NCI-H510A treated with DMSO at 0.1 percent for 48 hours (cell line): ENCODE measurements around the gene GLI1.
"Not testable (repeated sequence)": the region's sequence is repeated elsewhere in the genome, so short reads cannot be mapped to it uniquely, and the experiment has no call there.

Experiments
- DNase-seq: peaks from one replicate; lab custom pipeline; 2025; lab: John Stamatoyannopoulos, UW

Gene GLI1

DNA sequence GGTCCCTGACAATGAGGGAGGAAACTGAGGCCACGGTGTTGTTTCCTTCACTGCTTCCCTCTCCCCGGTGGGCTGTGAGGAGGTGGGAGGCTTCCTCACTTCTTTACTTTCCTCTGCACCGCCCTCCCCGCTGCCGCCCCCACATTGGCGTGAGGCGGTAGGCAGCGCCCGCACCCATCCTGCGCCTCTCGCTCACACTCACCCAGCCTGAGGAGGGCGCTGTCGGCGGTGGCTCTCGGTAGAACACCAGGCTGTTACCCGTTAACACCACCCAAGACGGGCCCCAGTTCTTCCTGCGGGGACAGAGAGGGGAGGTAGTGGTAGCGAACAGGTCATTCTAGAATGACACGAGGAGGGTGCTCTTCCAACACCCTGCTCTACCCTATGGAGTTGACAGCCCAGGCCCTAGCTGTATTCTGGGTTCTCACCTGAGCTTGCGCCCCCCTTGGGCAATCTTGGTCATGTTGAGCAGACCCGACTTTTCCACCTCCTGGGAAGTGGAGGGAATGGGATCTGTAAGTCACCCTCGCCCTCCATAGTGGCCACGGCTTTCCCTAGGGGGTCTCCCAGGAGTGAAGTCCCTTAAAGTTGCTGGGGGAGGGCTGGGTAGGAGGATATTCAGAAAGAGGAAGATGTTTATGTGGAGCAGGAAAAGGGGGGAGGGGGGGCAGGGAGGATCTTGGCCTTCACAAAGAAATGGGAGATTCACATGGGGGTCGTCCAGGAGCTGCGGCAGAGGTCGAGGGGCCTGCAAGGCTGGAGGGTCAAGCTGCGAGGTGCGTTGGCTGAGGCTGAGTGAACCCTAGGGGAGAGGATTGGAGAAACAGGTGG lies 16.8 kb downstream of the GLI1 start:
- no peak for DNase-seq

DNA sequence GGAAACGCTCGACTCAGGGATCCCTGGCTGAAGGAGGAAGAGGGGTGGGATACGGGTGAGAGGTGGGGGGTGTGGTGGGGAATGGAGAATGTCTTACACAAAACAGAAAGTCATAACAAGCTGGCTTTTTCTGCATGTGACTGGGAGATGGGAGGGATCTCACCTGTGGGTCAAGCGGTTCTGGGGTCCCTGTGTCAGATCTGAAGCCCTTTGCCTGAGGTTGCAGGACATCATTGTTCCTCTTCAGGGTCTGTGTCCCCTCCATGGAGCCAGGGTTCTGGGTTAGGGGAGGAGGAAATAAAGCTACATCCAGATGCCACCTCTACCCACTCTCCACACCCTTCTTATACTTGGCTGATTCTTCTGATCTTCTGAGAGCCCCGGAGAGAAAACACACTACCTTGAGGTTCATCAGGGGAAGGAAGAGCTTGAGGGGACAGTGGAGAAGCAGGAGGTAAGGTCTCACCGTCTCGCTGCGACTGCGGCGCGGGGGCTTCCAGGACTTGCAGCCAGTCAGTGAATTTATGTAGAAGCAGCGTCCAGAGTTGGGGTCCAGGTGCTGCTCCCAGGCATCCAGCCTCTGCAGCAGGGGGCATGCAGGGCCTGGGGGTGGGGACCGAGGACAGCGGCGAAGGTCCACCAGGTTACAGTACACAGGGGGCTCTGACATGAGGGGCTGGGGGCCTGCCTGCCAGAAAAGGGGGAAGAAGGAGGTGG lies 17.6 kb downstream of the GLI1 start:
- DNase-seq: no peak

DNA sequence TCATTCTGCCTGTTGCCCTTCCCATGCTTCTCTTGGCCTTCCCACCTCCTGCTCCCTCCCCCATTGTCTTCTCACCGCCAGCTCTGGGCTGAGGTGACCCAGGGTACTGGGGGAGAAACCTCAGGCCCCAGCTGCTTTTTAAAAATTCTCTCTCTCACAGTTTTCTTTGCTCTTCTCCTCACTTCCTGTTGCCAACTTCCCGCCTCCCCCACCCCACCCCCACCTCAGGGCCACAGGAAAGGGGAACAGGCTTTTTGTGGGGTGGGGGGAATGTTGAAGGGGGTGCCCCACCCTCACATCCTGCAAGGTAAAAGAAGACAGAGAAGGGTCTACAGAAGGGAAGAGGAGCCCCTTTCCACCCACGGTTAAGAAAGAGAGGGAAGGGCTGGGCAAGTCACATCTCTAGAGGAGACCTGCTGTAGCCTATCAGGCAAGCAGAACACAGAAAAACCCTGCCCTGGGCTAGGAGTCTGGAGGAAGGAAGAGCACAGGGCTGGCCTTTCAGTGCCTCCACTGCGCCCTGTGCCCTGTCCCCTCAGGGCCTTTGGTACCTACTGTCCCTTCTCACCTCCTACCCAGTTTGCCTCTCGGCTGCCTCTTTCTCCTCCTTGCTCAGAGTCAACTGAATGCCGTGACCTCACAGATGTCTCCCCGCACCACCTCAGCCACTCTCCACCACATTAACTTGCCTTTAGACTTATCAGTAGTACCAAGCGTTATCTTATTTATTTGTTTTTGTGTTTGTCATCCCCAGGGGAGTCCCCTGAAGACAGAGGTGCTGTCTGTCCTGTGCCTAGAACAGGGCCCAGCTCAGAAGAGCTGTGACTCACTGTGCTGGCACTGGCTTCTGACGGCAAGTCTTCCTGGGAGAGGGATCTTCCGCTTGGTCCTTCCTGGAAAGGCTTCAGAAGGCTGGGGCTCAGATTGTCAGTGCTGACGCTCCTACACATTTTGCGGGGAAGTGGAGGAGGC lies 18.4 kb downstream of the GLI1 start:
- no peak for DNase-seq

DNA sequence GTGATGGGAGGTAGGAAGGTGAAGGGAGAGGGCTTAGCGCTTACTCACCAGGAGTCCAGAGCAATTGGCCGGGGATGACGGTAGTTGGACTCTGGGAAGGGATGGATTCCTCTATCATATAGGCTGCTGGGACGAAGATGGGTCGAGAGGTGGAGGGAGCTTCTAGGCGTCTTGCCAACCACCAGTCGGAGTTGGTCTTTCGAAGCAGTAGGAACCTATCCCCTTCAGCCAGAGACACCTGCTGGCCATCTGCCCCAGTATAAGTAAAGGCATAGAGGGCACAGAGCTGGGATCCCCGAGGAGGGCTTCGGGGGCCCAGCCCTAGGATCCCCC lies 19.4 kb downstream of the GLI1 start:
- no peak for DNase-seq

DNA sequence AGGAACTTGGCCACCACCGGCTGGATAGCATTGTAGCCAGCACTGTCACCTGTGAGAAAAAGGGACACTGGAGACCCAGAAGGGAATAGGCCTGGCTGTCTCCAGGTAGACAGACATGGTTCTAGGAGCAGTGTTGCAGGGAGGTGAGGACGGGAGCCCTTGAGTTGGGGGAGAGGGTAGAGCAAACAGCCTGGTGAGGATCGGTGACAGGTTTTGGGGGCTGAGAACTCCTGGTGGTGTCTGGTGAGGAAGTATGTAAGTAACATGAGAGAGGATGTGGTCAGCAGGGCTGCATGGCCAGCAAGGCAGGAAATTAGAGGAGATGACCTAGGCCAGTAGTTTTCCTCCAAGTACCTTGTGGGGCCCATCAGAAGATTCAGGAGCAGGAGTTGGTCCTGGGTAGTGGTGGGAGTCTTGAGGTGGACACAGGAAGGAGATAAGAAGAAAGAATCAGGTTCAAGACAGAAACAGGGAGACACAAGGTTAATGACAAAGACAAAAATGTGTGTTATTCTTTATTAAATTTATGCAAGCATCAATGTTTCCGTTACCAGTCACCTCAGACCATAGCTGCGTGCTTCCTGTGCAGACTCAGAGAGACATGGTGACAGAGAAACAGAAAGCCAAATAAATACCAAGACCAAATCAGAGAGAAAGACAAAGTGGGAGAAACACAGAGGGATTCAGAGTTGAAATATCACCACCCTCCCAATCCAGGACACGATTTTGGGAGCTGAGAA lies 20.0 kb downstream of the GLI1 start, which contains the start of gene ARHGAP9:
Gene ARHGAP9, minus strand, starts transcription at position 491 of the 740 bp plus-strand sequence. Its CDS starts 460 bp downstream, at position 31.
- DNase-seq: no peak

DNA sequence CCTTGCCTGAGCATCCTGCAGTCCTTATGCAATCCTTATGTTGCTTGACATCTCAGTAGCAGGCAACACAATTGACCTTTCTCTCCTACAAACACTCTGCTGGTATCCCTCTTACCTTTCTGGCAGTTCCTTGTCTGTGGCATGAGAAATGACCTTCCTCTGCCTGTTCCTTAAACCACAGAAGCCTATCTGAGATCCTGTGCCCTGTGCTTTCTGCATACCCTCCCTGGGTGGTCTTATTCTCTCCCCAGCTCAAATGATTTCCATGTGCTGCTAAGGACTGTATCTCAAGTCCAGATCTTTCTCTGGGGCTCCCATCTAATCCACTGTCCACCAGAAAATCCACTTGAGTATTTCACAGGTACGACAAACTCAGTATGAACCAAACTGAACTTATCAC lies 22.1 kb downstream of the GLI1 start:
- DNase-seq: no peak

DNA sequence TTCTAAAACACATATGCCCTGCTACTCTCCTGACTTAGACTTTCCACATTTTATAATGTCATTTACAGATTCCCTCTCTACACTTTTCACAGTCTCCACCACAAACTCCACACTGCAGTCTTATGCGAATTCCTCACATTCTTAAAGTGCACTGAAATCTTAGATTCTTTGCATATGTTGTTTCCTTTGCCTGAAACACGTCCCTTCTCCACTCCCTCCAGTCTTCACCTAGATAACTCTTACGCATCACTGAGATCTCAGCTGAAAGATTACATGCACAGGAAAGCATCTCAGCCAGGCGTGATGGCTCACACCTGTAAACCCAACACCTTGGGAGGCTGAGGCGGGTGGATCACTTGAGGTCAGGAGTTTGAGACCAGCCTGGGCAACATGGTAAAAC lies 23.9 kb downstream of the GLI1 start:
- DNase-seq: no peak

DNA sequence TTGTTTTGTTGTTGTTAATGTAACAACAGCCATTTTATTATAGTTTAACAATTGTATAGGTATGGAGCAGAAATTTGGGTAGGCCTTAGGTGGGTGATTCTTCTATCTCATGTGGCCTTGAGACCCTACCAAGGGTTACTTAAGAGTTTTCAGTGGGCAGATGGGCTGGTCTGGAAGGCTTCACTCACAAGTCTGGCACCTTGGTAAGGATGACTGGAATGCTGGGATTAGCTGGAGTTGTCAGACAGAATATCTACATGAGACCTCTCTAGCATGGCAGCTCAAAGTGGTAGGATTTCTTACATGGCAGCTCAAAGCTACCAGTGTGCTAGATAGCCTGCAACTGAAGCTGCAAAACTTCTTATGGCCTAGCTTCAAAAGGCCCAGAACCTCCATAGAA lies 26.1 kb downstream of the GLI1 start:
- no peak for DNase-seq

DNA sequence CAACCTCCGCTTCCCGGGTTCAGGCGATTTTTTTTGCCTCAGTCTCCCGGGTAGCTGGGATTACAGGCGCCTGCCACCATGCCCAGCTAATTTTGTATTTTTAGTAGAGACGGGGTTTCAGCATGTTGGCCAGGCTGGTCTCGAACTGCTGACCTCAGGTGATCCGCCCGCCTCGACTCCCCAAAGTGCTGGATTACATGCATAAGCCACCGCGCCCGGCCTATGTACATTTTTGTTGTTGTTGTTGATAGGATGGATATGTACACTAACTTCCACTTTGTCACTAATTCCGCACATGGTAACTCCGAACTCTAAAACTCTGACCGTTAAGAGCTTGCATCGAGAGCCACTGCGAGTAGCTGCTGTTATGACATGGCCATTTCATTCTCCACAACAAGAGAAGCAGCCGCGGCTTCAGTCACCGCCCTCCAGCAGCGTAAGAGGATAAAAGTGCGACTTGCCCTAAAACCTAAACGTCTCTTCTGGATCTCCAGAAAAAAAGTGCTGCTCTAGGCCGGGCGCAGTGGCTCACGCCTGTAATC lies 27.5 kb downstream of the GLI1 start:
- no peak for DNase-seq

DNA sequence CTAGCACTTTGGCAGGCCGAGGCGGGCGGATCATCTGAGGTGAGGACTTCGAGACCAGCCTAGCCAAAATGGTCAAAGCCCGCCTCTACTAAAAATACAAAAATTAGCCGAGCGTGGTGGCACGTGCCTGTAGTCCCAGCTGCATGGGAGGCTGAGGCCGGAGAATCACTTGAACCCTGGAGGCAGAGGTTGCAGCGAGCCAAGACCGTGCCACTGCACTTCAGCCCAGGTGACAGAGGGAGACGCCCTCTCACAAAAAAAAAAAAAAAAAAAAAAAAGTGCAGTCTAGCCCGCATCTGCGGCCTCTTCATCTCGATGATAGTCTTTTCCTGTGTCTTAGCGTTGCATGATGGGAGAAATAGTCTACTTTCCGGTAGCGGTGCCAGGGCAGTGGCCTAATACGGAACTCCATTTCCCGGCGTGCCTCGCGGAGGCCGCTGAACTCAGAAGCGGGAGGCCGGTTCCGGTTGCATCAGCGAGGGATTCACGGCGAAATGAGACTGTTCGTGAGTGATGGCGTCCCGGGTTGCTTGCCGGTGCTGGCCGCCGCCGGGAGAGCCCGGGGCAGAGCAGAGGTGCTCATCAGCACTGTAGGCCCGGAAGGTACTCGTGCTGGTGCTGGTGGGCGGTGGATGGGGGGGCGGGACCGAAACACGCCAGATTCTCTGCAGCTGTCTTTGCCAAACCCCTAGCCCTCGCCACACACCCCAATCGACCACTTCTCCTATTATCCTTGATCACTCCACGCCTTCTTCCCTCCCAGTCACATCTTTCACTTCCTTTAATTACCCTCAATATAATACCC lies 28.2 kb downstream of the GLI1 start, which contains the start of gene MARS1:
Gene MARS1, plus strand, starts transcription at position 472 of the 805 bp plus-strand sequence. Its CDS starts 23 bp downstream, at position 495.
- peak; percentile 98 for DNase-seq

DNA sequence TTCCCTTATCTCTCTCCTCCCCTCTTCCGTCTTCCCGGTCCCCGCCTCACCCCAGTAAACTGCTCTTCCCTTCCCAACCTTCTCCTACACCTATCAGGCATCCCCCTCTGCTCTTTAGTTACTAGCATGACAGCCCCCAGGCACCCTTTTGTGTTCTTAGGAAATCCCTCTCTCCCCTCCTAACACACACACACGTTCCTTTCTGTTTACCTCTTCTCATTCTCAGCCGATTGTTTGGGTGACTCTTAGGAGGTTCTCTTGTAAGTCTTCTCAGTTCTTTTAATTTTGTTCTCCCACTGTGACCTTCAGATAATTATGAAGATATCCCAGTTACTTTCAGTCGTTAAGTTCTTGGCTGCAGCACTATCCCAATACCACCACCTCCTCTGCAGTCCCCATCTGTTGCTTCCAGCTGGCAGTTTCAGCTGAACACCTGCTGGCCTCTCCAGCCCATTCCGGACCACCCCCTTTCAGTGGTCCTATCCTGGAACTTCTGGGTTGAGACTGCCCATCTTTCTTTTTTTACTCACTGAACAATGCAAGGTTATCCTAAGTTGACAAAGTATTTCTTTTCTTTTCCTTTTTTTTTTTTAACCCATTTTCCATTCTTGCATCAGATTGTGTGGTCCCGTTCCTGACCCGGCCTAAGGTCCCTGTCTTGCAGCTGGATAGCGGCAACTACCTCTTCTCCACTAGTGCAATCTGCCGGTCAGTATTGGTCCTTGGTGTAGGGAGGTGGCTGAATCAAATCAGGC lies 29.0 kb downstream of the GLI1 start:
- DNase-seq: no peak

DNA sequence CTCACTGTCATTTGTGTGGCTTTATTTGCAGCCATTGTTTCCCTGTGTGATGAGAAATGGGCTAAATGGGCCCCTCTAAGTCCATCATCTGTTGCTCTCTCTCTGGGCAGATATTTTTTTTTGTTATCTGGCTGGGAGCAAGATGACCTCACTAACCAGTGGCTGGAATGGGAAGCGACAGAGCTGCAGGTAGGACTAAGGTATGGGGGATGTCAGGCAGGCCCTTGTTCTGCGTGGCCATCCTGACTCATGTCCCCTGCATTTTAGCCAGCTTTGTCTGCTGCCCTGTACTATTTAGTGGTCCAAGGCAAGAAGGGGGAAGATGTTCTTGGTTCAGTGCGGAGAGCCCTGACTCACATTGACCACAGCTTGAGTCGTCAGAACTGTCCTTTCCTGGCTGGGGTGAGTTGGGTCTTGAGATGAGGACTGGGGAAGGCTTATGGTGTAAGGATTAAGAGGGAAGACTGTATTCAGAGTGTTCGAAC lies 29.6 kb downstream of the GLI1 start:
- DNase-seq: no peak

DNA sequence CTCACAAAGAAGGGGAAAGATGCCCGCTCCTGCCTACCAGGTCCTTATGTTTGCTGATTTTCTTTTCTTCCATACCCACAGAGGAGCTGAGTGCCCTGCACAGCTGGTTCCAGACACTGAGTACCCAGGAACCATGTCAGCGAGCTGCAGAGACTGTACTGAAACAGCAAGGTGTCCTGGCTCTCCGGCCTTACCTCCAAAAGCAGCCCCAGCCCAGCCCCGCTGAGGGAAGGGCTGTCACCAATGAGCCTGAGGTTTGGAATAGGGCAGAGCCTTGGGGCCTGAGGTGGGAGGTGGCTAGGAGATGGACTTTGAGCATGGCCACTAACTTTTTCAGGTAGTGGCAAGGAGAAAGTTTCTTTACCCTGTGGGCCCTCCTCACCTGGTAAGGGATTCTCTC lies 30.5 kb downstream of the GLI1 start:
- DNase-seq: no peak

DNA sequence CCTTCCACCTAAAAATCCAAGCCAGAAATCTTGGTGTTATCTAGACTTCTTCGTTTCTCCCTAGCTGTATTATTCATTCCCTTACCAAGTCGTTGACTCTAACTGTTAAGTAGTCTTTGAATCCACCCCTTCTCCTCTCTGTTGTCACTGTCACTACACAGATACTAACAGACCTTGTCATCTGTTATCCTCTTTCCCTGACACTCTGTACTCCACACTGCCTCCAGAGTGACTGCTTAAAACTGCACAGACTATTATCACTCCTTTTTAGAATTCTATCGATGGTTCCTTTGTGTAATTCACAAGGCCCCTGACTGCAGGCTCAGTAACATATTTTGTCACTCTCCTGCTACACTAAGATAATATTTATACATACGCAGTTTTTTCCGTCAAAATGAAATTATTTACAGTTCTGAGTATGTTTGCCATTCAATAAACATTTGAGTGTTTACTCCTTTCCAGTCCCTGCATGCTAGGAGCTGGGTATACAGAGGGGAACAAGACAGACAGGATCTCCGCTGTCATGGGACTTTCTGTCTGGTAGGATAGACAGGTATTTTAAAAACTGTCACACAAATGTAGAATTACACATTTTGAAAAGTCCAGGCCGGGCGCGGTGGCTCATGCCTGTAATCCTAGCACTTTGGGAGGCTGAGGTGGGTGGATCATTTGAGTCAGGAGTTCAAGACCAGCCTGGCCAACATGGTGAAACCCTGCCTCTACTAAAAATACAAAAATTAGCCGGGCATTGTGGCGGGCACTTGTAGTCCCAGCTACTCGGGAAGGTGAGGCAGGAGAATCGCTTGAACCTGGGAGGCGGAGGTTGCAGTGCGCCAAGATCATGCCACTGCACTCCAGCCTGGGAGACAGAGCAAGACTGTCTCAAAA lies 32.1 kb downstream of the GLI1 start:
- DNase-seq: no peak

DNA sequence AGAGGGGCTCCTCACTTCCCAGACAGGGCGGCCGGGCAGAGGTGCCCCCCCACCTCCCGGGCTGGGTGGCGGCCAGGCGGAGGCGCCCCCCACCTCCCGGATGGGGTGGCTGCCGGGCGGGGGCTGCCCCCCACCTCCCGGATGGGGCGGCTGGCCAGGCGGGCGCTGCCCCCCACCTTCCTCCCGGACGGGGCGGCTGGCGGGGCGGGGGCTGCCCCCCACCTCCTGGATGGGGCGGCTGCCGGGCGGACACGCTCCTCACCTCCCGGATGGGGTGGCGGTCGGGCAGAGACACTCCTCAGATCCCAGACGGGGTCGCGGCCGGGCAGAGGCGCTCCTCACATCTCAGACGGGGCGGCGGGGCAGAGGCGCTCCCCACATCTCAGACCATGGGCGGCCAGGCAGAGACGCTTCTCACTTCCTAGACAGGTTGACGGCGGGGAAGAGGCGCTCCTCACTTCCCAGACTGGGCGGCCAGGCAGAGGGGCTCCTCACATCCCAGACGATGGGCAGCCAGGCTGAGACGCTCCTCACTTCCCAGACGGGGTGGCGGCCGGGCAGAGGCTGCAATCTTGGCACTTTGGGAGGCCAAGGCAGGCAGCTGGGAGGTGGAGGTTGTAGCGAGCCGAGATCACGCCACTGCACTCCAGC lies 35.6 kb downstream of the GLI1 start:
- DNase-seq: not testable (repeated sequence)

DNA sequence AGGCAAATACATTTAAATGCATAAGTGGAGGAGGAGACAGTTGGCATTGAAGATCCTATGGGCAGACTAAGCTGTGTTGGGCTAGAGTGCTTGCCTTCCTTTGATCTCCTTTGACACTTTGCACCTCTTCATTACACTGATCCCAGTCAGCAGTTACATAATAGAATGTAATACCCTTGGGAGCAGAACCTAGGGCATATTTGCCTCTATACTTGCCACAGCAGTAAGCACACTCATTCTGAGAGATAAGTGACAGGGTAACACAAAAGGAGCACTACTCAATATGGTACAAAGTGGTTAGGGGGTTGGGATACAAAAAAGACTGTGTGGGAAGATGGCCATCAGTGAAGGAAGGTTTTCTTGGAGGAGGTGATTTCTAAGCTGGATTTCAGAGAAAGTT lies 37.2 kb downstream of the GLI1 start:
- DNase-seq: no peak

DNA sequence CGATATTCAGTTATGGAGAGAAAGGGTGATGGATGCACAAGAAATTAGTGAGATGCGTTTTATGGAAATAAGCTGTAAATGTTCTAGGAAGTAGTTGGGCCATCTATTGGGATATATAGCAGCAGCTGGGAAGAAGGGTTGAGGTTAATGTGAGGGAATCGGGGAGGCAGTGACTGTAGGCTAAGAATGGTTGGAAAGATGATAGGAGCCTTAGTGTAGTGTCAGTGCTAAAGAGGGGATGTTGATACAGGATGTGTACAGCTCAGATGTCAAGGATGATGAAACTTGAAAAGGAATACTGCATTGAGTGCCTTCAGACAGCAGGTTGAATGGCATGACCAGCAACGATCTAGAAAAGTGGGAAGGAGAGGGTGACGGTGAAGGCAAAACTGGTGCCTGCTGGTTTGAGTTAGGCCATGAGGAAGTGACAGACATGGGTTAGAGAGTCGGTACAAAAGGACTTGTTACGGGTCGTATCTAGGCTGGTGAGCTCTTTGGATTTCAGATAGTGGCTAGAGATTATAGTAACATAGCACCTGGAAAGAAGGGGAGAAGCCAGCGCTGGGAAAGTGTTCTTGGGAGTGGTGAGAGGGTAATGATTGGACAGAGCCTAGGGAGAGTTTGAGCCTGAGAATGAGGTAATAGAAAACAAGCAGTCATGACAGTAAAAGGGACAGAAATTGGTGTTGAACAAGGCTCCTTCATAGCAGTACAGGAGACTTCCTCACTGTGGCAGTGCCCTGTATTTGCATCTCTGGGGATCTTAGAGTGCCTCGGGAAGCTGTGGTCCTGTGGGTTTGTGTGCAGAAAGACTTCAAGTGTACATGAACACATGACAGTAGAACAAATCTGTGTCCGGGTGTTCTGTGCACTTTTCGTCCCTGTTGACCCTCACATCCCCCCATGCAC lies 37.9 kb downstream of the GLI1 start:
- DNase-seq: no peak
